Measurements from ENCODE around the gene GYPB. TPM values are rescaled to one million over a fixed set of nuclear protein-coding genes. Genes with fewer than 3 reads are reported as not detected.

The GYPB gene
- 6.3 TPM for total RNA-seq

DNA sequence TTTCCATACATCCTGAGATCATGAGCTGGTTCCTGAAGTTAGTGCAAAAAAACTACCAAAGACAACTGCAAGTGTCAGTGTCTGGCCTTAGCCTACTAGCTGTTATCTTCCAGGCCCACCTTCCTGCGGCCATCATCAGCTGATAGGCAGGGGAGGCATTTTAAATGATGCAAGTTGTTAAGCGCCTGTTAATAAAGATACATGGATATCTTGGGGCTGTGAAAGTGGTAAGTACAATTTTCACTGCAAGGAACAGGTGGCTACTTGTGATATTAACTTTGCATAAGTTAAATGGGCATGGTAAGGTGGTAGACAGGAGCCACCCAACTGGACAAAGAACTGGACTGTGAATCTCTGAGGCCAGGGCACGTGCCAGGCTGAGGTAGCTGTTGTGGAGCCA is at the start of gene GYPB:
Gene GYPB (minus strand): TSS at position 104 of the 400 bp plus-strand sequence. CDS start 93 bp downstream, at position 11.

Other genes with a start within 250 kb of the GYPB start
- gene GYPE, start 113.8 kb downstream of the GYPB start, total RNA-seq: 2.6 TPM
- 3.8 TPM for gene GYPA, start 121.3 kb upstream of the GYPB start, total RNA-seq

Data from camera-type eye (tissue), 1 donor.